Suppressor macrophage treated with lipopolysaccharide for 1 hour (primary cell): Measurements from ENCODE around the gene HLA-DPB1.
A peak's percentile ranks its signal among the peaks of the same experiment; 100 is the strongest.

Source experiments
- DNase-seq, 3 donors: peaks; one replicate each; pipeline ENCODE4 v3.0.0-alpha.2; 2020 to 2022

HLA-DPB1 gene

DNA sequence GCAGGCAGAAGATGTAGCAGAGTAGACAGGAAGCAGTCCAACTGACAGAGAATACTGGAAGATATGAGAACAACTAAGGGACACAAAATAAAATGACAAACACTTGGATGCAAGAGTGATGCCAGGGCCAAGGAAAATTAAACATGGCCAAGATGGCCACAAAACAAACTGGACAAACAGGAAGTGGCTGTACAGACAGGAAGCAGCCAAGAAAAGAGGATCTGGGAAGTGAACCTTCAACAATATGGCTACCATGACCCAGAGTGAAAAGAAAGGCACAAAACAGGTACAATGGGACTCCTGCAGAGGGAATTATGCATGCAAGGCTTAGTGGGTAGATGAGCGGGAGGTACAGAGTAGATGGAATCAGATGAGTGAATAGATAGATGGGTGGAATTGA is 29.1 kb downstream of the HLA-DPB1 start:
- DNase-seq: no peak

DNA sequence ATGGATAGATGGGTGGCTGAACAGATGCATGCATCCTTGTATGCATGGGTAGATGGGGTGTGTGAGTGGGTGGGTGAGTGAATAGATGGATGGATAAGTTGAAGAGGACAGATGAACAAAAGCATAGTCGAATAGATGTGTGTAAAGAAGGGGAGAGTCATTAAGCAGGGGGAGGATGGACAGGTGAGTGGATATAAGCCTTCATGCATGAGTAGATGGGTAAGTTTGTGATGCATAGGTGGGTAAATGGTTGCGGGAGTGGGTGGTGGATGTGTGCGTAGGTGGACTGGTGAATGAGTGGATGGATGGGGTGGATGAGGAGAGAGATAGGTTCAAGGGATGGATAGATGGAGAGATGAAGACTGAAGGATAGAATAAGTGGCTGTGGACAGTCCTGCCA is 29.6 kb downstream of the HLA-DPB1 start:
- DNase-seq: no peak

DNA sequence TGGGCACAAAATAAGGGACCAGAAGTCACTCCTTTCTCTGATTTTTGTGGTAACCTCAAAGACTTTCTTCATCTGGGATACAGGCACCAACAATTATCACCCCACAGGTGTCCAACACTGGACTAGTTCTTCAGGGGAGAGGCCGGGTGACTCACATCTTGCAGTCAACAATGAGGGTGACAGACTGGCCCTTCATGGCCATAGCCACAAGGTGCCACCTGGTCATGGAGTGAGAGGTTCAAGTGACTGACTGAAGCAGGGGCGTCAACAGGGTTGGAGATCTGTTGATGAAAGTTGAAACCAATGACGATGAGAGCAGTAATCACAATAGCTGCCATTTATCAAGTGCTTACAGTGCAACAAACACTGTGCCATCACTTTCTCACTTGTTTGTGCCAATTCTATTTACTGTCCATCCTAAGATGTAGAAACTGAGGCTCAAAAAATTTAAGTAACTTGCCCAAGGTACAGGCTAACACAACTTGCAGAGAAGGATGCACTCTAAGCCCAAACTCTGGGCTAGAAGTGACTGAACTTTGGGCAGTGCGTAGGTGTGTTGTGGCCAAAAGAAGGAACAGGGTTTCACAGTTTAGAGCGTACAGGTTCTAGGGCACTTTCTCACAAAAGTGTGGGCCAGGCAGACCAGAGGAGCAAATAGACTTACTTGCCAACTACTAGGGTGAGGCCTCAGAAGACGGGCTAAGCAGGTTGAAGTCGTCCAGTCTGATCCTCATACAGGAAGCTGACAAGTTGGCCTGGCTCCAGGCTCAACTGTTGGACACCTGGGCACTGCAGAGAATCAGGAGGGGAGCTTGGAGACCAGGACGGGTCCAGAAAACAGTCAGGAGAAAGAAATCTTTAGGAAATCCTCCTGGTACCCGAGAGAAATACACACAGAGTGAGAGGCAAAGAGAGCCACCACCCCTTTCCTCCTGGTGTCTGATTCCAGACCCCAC is 30.4 kb downstream of the HLA-DPB1 start:
- DNase-seq: no peak

DNA sequence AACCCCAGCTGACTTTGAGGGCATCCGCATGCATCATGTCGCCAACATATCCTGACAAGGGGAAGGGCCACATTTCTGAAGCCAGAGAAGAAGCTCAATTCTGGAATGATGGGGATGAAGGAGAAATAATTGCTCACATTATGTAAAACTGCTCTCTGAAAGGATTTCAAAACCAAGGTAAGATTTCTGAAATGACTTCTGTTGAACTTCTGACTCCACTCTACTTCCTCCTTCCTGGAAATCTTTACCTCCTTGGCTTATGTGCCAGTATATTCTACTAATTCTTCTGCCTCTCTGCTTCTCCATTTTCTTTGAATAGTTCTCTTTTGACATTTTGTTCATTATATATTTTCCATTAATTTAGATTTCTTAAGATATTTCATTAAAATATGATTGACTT is 31.9 kb downstream of the HLA-DPB1 start:
- DNase-seq: peak in 2 of 3 donors; percentile 39 to 47

DNA sequence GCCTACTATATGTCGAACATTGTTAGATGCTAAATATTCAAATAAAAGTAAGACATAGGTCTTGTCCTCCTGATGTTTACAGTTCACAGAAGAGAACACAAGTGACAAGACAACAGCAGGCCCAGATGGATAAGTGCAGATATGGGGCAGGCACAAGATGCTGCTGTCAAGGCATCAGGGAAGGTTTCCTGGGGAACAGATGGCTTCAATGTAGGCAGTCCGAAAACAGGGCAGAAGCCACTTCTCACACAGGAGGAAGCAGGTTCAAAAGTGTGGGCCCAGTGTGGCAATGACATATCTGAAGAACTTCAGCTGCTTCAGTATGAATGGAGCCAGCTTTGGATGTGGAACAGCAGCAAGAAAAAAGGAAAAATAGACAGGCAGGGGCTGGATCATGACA is 32.5 kb downstream of the HLA-DPB1 start:
- no peak for DNase-seq

DNA sequence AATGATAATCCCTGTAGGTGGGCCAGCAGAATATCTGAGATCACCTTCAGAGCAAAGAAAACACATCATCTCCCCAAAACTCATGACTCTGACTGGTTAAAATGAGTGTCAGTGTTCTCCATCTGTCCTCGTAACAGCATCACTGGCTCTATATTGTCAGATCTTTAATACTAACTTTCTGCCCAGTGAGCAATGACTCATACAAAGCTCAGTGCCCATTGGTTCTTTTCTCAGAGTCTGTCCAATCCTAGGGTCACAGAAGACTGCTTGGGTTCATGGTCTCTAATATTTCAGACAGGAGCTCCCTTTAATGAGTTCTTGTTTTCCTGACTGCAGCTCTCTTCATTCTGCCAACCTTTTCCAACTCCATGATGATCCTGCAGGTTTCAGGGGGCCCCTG is 36.4 kb downstream of the HLA-DPB1 start:
- DNase-seq: peak; percentile 55 to 80 (median 70)

DNA sequence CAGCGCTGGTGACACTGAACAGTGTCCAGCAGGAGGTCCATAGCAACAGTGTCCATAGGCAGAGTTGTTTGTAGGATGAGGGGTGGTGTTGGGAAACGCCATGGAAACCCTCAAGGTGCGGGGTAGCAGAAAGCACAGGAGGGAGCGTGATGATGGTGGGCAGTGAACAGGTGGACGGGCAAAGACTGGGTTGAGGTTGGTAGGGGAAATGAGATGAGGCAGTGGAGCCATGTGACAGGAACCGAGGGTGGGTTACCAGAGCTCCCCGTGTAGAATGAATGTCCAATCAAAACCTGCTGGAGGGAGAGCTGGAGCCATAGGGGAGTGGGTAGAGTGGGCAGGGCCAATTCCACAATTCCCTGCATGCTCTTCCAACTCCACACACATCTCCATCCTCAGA is 38.0 kb downstream of the HLA-DPB1 start:
- no peak for DNase-seq

DNA sequence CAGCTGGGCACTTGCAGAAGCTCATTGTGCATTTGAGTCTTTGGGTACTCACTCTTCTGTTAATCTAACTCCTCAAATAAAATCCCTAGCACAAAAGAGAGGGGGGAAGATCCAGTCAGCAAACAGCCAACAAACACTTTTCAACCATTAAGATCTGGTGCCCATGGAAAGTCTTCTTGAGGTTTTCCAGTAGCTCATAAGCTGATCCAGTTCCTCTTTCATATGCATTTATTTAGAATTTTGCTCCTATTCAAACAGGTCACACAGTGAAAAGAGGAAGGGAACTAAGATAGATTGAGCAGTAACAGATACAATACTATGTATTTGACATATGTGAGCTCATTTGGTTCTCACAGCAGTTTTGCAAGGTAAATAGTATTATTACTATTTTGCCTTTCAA is 38.6 kb downstream of the HLA-DPB1 start:
- peak; percentile 38 to 77 (median 63) for DNase-seq

DNA sequence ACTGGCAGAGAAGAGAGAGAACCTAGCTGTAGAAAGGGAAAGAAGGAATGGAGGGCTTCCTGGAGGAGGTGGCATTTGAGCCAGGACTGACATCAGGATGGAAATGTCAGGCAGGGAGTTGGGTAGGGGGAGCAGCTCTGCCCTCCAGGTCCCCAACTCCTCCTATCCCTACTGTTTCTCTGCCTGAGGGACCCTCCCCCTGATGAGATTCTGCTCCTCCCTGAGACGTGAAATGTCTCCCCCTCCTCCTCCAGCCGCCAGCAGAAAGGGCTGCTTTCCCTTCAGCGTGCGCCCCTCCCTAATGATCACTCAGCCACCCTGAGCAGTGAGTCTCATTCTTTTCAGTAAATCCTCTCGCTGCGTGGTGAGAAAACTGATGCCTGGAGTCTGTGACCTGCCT is 40.6 kb downstream of the HLA-DPB1 start:
- no peak for DNase-seq

DNA sequence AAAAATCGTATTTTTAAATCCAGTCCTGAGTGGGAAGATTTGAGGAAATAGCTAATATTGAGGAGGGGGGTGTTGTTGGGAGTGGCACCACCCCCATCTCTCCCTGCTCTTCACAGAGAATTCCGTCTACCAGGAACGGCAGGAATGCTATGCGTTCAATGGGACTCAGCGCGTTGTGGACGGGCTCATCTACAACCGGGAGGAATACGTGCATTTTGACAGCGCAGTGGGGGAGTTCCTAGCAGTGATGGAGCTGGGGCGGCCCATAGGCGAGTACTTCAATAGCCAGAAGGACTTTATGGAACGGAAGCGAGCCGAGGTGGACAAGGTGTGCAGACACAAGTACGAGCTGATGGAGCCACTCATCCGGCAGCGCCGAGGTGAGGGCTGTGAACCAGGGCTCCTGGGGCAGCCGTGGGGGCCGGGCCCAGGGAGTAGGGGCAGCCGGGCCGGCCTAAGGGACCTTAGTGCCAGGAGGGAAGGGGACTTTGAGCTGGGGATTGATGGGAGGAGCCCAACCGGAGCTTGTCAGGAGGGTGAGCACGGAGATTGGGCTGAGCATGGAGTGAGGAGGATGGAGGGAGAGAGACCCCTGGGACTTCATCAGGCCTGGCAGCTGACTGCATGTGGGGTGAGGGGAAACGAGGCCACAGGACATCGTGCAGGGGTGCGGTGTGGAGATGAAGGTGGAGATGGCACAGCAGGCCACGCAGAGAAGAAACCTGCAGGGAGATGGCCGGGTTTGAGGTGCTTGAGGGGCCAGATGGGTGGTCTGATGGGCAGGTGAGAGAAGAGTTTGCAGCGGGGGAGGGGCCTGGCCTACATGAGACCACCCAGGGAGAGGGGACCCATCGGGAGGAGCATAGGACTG is 41.3 kb downstream of the HLA-DPB1 start:
- DNase-seq: no peak

DNA sequence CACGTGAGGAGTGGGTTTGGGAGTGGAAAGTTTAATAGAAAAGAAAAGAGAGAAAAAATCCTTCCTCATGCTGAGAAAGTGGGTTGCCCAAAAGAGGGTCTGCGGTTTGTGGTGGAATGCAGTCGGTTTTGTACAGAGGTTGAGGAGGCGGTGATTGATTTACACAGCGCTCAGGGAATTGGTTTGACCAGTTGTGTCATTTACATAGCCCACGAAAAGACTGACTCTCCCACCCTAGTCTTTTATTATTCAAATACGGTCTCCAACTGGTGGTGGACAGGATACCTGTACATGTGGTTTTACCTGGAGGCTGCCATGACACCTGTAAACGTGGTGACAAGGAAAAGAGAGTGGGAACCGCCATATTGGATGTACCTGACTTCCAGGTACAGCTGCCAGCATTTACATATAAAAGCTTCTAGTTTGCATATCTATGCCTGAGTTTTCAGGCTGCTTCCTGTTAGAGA is 42.1 kb downstream of the HLA-DPB1 start:
- no peak for DNase-seq

DNA sequence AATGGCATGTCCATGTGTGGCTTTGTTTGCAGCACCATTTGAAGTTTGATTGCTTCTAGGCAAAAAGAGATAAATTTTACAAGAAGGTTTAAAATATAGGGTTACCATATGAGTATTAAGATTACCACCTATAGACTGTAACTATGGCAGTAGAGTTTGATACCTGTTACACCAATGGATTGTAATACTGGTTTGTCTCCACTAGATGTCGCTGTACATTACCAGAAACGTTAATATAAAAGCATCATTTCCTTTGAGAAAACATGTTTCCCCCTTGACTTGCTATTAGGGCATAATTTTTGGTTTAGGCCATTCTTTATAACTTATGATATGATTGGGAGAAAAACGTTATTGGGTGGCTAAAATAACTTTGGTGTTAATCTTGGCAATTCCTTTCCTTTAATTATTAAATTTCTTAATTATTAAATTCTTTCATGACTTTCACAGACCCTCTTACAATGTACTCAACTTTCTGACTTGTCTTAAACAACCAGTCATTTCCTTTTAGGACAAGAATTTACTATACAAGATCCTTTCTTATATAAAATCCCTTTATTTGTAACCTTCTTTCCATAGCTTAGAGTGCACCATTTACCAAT is 42.8 kb downstream of the HLA-DPB1 start:
- DNase-seq: peak; percentile 66 to 84 (median 82)

DNA sequence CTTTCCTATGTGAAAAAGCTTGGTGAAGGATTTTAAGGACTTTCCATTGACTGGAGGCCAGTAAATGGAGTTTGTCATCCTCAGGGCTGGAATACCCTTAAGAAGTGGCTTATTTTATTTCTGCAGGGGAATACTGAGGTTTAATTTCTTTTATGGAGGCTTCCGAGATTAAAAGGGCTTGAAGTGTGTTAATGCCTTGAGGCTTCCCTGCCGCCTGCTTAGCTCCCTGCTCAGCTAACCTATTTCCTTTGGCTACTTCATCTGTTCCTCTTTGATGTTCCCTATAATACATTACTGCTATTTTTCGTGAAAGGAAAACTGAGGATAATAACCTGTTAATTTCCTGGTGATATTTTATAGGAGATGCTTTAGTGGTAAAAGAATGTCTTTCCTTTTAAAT is 44.2 kb downstream of the HLA-DPB1 start:
- no peak for DNase-seq

DNA sequence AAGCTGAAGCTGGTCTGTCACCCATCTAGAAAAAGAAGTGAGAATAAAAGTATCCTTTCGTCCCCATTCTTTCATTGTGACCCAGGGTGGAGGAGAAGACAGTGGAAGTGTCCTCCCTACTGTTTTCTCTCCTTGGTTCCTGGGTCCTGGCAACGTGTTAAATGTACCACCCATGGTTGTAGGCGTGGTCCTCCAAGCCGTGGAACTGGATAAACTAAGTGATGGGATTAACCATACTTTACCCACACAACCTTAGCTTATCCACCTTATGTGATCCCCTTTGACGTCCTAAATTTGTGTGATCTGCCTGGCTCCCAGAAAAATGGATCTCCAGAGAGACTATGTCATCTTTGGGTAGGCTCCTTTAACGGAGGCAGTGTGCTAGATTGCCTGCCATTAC is 47.4 kb downstream of the HLA-DPB1 start:
- no peak for DNase-seq

DNA sequence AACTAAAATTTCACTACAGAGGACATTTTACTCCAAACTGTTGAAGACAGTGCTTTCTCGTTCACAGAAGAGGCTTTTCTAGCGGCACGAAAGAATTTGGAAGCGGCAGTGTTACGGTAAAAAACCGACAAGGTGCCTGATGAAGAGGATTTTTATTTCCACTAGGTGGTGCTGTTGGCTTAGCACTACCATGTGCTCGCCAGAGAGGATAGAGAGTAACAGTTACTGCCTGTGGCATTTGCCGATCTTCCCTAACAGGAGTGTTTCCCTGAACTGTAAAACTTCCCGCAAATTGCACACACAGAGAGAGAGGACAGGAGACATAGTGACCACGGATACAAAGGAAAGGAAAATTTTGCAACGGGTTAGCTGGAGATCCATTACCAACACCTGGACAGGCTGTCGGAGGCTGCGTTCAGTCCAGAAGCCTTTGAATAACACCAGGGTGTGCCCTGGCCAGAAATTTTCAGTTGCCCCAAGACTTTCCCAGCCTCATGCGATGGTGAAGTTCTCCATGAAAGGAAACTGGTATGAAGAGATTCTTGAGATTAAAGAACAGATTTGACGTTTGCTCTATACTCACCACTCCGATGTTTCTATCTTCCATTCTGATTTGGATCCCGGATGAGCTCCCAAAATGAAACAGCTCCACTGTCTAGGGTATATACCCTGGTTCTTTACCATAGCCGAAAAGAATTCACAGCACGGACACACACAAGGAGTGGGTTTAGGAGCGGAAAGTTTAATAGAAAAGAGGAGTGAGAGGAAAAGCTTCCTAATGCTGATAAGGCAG is 48.1 kb downstream of the HLA-DPB1 start:
- peak; percentile 64 to 88 (median 76) for DNase-seq

DNA sequence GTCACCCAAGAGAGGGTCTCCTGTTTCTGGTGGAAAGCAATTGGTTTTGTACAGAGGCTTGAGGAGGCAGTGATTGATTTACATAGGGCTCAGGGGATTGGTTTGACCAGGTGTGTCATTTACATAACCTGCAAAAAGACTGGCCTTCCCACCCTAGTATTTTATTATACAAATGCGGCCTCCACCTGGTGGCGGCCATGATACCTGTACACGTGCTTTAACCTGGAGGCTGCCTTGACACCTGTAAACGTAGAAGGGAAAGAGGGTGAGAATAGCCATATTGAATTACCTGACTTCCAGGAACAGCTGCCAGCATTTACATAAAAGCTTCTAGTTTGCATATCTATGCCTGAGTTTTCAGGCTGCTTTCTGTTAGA is 48.7 kb downstream of the HLA-DPB1 start:
- DNase-seq: no peak

DNA sequence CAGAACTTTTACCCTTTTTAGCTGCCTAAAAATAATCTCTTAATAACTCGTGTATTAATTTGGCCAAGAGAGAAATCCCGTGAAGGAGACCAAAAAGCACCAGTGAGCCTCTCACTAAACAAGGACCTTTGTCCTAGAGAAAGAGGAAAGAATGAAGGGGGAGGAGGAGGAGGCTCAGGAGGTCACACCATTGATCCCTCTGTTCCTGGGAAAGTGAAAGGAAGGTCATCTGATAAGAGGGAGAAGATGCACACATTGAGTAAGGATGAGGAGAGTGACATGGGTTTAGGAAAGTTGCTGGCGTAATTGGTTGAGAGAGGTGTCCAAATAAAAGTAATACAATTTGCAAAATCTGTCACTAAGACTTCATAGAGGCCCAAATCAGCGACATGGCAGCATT is 49.2 kb downstream of the HLA-DPB1 start:
- no peak for DNase-seq

DNA sequence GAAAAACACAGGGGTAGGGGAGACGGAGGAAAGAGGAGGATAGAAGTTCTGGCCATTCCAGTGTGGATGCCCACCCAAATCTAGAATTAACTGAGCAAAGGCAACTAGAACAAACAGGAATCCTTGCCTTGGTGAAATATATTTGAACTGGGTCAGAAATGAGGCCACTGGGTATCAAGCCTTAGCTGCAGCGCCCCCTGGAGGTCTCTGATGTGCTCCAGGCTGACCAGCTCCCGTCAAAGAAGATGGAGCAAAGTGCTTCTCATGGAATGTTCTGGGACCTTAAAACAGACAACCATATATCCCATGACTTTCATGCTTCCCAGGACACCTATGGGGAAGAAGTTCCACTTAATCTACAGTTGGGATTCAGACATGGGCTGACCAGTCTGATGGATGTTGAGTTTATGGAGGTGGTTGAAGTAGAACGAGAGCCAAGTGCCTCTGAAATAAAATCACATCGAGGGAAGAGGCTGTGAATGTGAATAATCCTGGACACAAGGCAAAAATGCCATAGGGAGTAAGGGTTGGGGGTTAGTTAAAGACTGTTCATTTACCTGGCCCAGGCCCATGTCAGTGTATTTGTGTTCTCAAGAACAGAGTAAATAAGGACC is 50.4 kb downstream of the HLA-DPB1 start:
- peak; percentile 79 to 95 (median 88) for DNase-seq

DNA sequence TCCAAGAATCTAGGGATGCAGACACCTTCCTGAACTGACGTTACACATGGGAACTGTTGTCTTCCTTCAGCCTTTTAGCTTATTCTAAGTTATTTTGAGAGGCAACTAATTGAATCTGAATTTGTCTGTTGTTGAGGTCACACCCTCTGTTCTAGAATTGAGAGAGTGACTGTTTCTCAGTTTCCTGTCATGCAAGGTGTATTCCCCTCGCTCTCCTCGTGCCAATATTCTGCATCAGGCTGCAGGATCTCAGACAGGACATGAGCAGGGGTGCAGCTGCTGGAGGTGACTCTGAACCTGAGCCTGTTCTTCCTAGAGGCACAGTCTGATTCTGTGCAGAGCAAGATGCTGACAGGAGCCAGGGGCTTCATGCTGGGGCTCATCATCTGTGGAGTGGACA is 52.5 kb downstream of the HLA-DPB1 start:
- no peak for DNase-seq

DNA sequence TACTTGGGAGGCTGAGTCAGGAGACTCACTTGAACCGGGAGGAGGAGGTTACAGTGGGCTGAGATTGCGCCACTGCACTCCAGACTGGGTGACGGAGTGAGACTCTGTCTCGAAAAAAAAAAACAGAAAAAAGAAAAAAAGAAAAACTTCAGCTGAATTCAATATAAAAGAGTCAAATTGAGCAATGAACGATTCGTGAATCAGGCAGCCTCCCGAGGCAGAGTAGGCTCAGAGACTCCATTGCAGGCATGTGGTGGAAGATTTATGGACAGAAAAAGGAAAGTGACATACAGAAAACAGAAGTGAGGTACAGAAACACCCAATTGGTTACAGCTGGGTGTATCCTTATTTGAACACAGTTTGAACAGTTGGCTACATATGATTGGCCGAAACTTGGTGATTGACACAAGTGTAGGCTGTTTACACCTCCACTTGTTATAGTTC is 56.3 kb downstream of the HLA-DPB1 start:
- peak; percentile 70 to 86 (median 83) for DNase-seq

DNA sequence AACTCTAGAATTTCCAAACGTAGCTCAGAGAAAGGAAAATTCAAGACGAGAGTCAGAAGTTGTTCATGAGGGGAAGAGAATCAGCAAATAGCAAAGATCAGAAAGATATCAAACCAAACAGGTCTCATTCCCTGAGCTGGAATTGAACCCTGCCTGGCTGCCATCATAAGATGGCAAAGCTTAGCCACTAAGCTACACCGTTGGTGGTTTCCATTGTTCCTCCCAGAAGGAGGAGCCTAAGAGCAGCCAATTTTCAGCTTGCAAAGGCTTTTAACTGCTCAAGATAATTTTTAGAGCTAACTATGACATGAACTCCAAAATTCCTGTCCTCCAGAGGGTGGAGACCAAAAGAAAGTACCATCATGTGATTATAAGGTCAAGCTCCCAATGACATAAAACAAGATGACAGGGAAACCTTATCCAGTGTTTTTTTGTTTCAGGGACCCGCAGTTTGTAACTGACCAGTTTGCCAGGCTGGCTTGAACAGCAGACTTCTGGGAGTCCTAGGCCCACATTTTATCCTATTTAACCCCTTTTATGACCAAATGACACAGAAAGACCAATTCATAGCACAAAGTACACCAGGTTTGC is 60.6 kb downstream of the HLA-DPB1 start:
- DNase-seq: peak in 2 of 3 donors; percentile 32 to 34
